OCI-LY1 (cell line): ENCODE results near the gene CDC25C.
A peak's percentile ranks its signal among the peaks of the same experiment; 100 is the strongest.

Source experiments
- H2AFZ ChIP-seq: fragments of 200-600 bp; sonication (generic), shearing (Covaris generic); 2 replicates; pipeline ENCODE4 v1.6.0; 2014; ENCODE audit warnings: antibody characterized with exemption, mild to moderate bottlenecking, low read length
- H3F3A ChIP-seq: fragments of 200-600 bp; sonication (generic), shearing (Covaris generic); 2 replicates; pipeline ENCODE4 v1.6.0; 2014; ENCODE audit warnings: mild to moderate bottlenecking, antibody characterized with exemption, low read length, moderate library complexity; ENCODE audit not compliant: insufficient read depth
- H3K27ac ChIP-seq: fragments of 200-600 bp; sonication (generic); 2 replicates; pipeline ENCODE4 v1.5.1; 2014; ENCODE audit warnings: low read length, mixed run types, mild to moderate bottlenecking, low read depth; ENCODE audit not compliant: poor library complexity, severe bottlenecking
- H3K27me3 ChIP-seq: fragments of 200-600 bp; sonication (generic); 2 replicates; pipeline ENCODE4 v1.6.0; 2014; ENCODE audit warnings: antibody characterized with exemption, mild to moderate bottlenecking, low read length, moderate library complexity; ENCODE audit not compliant: insufficient read depth
- H3K36me3 ChIP-seq: fragments of 200-600 bp; sonication (generic); 2 replicates; pipeline ENCODE4 v1.6.1; 2014; ENCODE audit warnings: mild to moderate bottlenecking, antibody characterized with exemption, low read length, moderate library complexity, mixed read lengths; ENCODE audit not compliant: insufficient read depth
- H3K4me1 ChIP-seq: fragments of 200-600 bp; sonication (generic); 2 replicates; pipeline ENCODE4 v1.5.1; 2014; ENCODE audit warnings: mild to moderate bottlenecking, low read length, moderate library complexity; ENCODE audit not compliant: insufficient read depth, severe bottlenecking
- H3K4me2 ChIP-seq: fragments of 200-600 bp; sonication (generic), shearing (Covaris generic); 2 replicates; pipeline ENCODE4 v1.6.1; 2014; ENCODE audit warnings: low read length
- H3K4me3 ChIP-seq: fragments of 200-600 bp; sonication (generic); 2 replicates; pipeline ENCODE4 v1.5.1; 2014; ENCODE audit warnings: low read length, low read depth, mild to moderate bottlenecking, mixed read lengths; ENCODE audit not compliant: poor library complexity, severe bottlenecking
- H3K79me2 ChIP-seq: fragments of 200-600 bp; shearing (Covaris generic); 2 replicates; pipeline ENCODE4 v1.6.1; 2016; ENCODE audit warnings: mixed run types, low read length, mixed read lengths; ENCODE audit not compliant: insufficient read depth
- H3K9ac ChIP-seq: fragments of 200-600 bp; sonication (generic), shearing (Covaris generic); 2 replicates; pipeline ENCODE4 v1.6.1; 2014; ENCODE audit warnings: mild to moderate bottlenecking, low read length, mixed read lengths
- H3K9me2 ChIP-seq: fragments of 200-600 bp; sonication (generic), shearing (Covaris generic); 2 replicates; pipeline ENCODE4 v1.6.1; 2014; ENCODE audit warnings: low read depth, mild to moderate bottlenecking, low read length, mixed read lengths
- H3K9me3 ChIP-seq: fragments of 200-600 bp; shearing (Covaris generic); 2 replicates; pipeline ENCODE4 v1.6.1; 2014; ENCODE audit warnings: low read length, mixed read lengths
- H4K20me1 ChIP-seq: fragments of 200-600 bp; sonication (generic), shearing (Covaris generic); 2 replicates; pipeline ENCODE4 v1.6.0; 2016; ENCODE audit warnings: mild to moderate bottlenecking, low read length; ENCODE audit not compliant: insufficient read depth
- CTCF ChIP-seq: fragments of 200-600 bp; sonication (generic), shearing (Covaris generic); IDR thresholded peaks from 2 replicates; pipeline ENCODE4 v1.5.1; 2017; ENCODE audit warnings: mild to moderate bottlenecking, antibody characterized with exemption, low read length, moderate library complexity, mixed read lengths
- EZH2 ChIP-seq: fragments of 200-600 bp; sonication (generic), shearing (Covaris generic); IDR thresholded peaks from 2 replicates; pipeline ENCODE4 v1.8.0; 2017; ENCODE audit warnings: borderline replicate concordance, mixed run types, mild to moderate bottlenecking, antibody characterized with exemption, low read length, moderate library complexity, mixed read lengths

CDC25C gene

GRCh38 chr5:138331449-138332368 lies at the start of gene CDC25C:
Gene CDC25C, minus strand, starts transcription at chr5:138331804. Its CDS starts 624 bp downstream, at chr5:138331180.
- no peak for TF ChIP-seq CTCF
- TF ChIP-seq EZH2, result no peak
- Histone ChIP-seq H4K20me1 (no peaks in the 10 kb centered on the region), H3K9me2 (no peaks in the 10 kb centered on the region)

GRCh38 chr5:138372653-138373052 lies 41.0 kb upstream of the CDC25C start:
- Histone ChIP-seq H2AFZ (no peak overlapping the region), H3K4me3 (no peak overlapping the region), H3F3A (no peaks in the 10 kb centered on the region), H4K20me1 (no peaks in the 10 kb centered on the region), H3K9me2 (no peaks in the 10 kb centered on the region), H3K79me2 (peaks cover 50% of the 10 kb centered on the region), H3K9me3 (no peaks in the 10 kb centered on the region), H3K4me1 (peaks cover 4% of the 10 kb centered on the region), H3K27me3 (no peaks in the 10 kb centered on the region), H3K4me2 (no peak overlapping the region), H3K9ac (no peak overlapping the region), H3K27ac (no peak overlapping the region), H3K36me3 (peaks cover 46% of the 10 kb centered on the region)
- TF ChIP-seq CTCF (no peak), EZH2 (no peak)

More at GRCh38 chr5:138331449-138332368, at the start of gene CDC25C:
- peak within 1 kb of the TSS; percentile 89 for H3K9ac ChIP-seq
- H3K9me3 ChIP-seq, result no peaks in the 10 kb centered on the region
- peak within 1 kb of the TSS; percentile 71; the same call in 1 of the 2 replicates for H2AFZ ChIP-seq
- peak within 1 kb of the TSS; percentile 97 for H3K4me2 ChIP-seq
- peaks cover 28% of the 10 kb centered on the region for H3K4me1 ChIP-seq
- peak within 1 kb of the TSS; percentile 63 for H3K27ac ChIP-seq
- peaks cover 8% of the 10 kb centered on the region; the same call in 1 of the 2 replicates for H3K36me3 ChIP-seq
- no peaks in the 10 kb centered on the region for H3F3A ChIP-seq
- H3K27me3 ChIP-seq, result no peaks in the 10 kb centered on the region
- H3K79me2 ChIP-seq, result peaks cover 8% of the 10 kb centered on the region; the same call in 1 of the 2 replicates
- H3K4me3 ChIP-seq, result peak within 1 kb of the TSS; percentile 84

GRCh38 chr5:138372225-138372624 lies 40.6 kb upstream of the CDC25C start:
- no peaks in the 10 kb centered on the region for H4K20me1 ChIP-seq
- no peak overlapping the region for H3K9ac ChIP-seq
- no peaks in the 10 kb centered on the region for H3K27me3 ChIP-seq
- no peaks in the 10 kb centered on the region for H3K9me2 ChIP-seq
- H3K27ac ChIP-seq, result no peak overlapping the region
- peaks cover 4% of the 10 kb centered on the region for H3K4me1 ChIP-seq
- no peak overlapping the region for H3K4me3 ChIP-seq
- TF ChIP-seq EZH2 (no peak), CTCF (no peak)
- H3K36me3 ChIP-seq, result peaks cover 42% of the 10 kb centered on the region
- no peak overlapping the region for H3K4me2 ChIP-seq
- H3F3A ChIP-seq, result no peaks in the 10 kb centered on the region
- H2AFZ ChIP-seq, result no peak overlapping the region
- no peaks in the 10 kb centered on the region for H3K9me3 ChIP-seq
- H3K79me2 ChIP-seq, result peaks cover 53% of the 10 kb centered on the region
